Kidney (tissue), 14 donors: Measurements from ENCODE around the gene CLCN5. TPM values are rescaled to one million over a fixed set of nuclear protein-coding genes. Genes with fewer than 3 reads are reported as not detected.
A peak's percentile ranks its signal among the peaks of the same experiment; 100 is the strongest.

Source experiments
- DNase-seq, 5 donors: peaks; one replicate each; pipeline ENCODE4 v3.0.0-alpha.2; 2013 to 2020
- FAIRE-seq: peaks from 2 replicates; lab custom pipeline; 2012; peaks lifted over from hg19 to GRCh38; lab: Jason Lieb, UNC
- H3K27ac ChIP-seq, 2 donors: one replicate each; pipeline ENCODE4 v1.7.0; 2013; ENCODE audit warnings: low read depth in 2 of 2, low read length in 2 of 2, inconsistent platforms in 1 of 2
- H3K27me3 ChIP-seq: one replicate; pipeline ENCODE4 v1.7.1; 2013; ENCODE audit warnings: low read length, inconsistent platforms; ENCODE audit not compliant: control insufficient read depth, insufficient read depth
- H3K36me3 ChIP-seq, 3 donors: one replicate each; pipeline versions ENCODE4 v1.7.0 to v1.7.1; 2013; ENCODE audit warnings: low read length in 3 of 3, control low read depth in 1 of 3, inconsistent platforms in 1 of 3; ENCODE audit not compliant: insufficient read depth in 3 of 3, control insufficient read depth in 2 of 3
- H3K4me1 ChIP-seq, 3 donors: one replicate each; pipeline versions ENCODE4 v1.7.0 to v1.7.1; 2013; ENCODE audit warnings: low read length in 3 of 3, inconsistent platforms in 1 of 3, low read depth in 1 of 3; ENCODE audit not compliant: control insufficient read depth in 2 of 3, insufficient read depth in 2 of 3
- H3K4me3 ChIP-seq, 3 donors: one replicate each; pipeline versions ENCODE4 v1.7.0 to v1.8.1; 2013; ENCODE audit warnings: low read length in 3 of 3, control low read depth in 1 of 3, inconsistent platforms in 1 of 3
- H3K9ac ChIP-seq, 3 donors: one replicate each; pipeline versions ENCODE4 v1.7.0 to v1.7.1; 2013; ENCODE audit warnings: low read length in 3 of 3, control low read depth in 1 of 3, inconsistent platforms in 1 of 3
- H3K9me3 ChIP-seq, 3 donors: one replicate each; pipeline versions ENCODE4 v1.7.0 to v1.7.1; 2013; ENCODE audit warnings: low read length in 3 of 3, control low read depth in 1 of 3, inconsistent platforms in 1 of 3; ENCODE audit not compliant: control insufficient read depth in 2 of 3, insufficient read depth in 1 of 3
- CTCF ChIP-seq: IDR thresholded peaks from 3 replicates; pipeline ENCODE4 v1.5.1; 2012; ENCODE audit warnings: mild to moderate bottlenecking, moderate library complexity, borderline replicate concordance; ENCODE audit not compliant: insufficient read depth; ENCODE audit errors: extremely low read depth
- intact Hi-C: fragments of 100-400 bp; cut with DNase I; formaldehyde crosslinking; loops from one replicate; pipeline ENCODE4 v1.11.1; 2022
- polyA plus RNA-seq: library from polyadenylated mRNA; stranded (reverse); fragments of 350-450 nt; fragmentation: Illumina TruSeq; extraction: RNeasy Lipid Tissue Mini Kit (QIAGEN cat#74804); gene quantifications from one replicate; pipeline ENCODE4 v1.2.3, GENCODE V29; 2014; ENCODE audit warnings: low read depth, low replicate concordance; ENCODE audit not compliant: insufficient read depth
- total RNA-seq: library from RNA; stranded (reverse); fragmentation: NEBNext Ultra II Directional; extraction: Animal tissue kit (Norgen Biotek cat#: 25700); gene quantifications from one replicate; pipeline ENCODE4 v1.2.1, GENCODE V29; 2021
- donor health status: control.
- donor health status: control.
- donor health status: control.
- donor health status: control.
- donor health status: control.
- donor health status: DM: yes; HTN: yes; CAD: no.
- donor health status: Normal renal cell carcinoma (clear cell type).

CLCN5 gene
- total and polyA plus RNA-seq, 2 donors from 2014 or later: 21.1 to 29.7 TPM

- DNase-seq: no peak
These were observed 131.8 kb downstream of the CLCN5 start for GRCh38 chrX:50054147-50054546.

DNA sequence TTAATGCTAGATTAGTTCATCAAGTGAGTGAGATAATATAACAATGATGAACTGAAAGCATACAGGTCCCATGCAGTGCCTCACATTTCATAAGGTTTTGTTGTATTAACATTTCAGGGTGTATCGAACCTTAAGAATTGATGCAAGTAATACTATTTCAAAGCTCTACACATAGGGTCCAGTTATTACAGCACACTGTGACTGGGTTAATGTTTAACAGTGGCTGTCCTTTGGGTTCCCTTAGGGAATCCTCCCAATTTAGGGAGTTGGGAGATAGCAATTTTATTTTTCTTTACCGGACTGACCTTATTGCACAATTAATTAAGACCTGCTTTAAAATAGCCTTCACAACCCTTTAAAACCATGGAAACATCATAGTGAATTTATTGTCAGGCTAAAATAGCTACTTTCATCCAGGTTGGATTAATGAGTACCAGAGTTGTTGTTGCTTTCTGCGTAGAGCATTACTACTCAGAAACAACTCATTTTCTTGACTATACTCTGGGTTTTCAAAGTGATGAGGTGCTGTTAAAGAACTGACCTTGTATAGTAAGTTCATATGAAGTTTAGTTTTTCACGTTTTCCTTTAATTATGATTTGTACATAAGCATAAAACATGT, 144.0 kb downstream of the CLCN5 start:
- peak overlapping the region; percentile 36 to 61 for H3K27ac ChIP-seq
- no peaks in the 10 kb centered on the region for H3K4me1 ChIP-seq
- peaks cover 0 to 3% (median 0%) of the 10 kb centered on the region in 3 donors for H3K36me3 ChIP-seq
- H3K9me3 ChIP-seq: no peaks in the 10 kb centered on the region
- FAIRE-seq (peak; percentile 37), DNase-seq (peak in 2 of 5 donors; percentile 27 to 30)
- no peak overlapping the region for H3K9ac ChIP-seq
- no peak for TF ChIP-seq CTCF
- H3K27me3 ChIP-seq: no peaks in the 10 kb centered on the region
- intact Hi-C loops: no loop called here
- H3K4me3 ChIP-seq: peak overlapping the region in 1 of 3 donors; percentile 73

More at GRCh38 chrX:50054147-50054546, 131.8 kb downstream of the CLCN5 start:
- Histone ChIP-seq H3K27ac (no peak overlapping the region), H3K4me3 (no peak overlapping the region), H3K9ac (no peak overlapping the region), H3K4me1 (no peaks in the 10 kb centered on the region), H3K36me3 (no peaks in the 10 kb centered on the region), H3K27me3 (peaks cover 3% of the 10 kb centered on the region), H3K9me3 (no peaks in the 10 kb centered on the region)
- TF ChIP-seq CTCF: no peak
- intact Hi-C loops: no loop called here
- no peak for FAIRE-seq

DNA sequence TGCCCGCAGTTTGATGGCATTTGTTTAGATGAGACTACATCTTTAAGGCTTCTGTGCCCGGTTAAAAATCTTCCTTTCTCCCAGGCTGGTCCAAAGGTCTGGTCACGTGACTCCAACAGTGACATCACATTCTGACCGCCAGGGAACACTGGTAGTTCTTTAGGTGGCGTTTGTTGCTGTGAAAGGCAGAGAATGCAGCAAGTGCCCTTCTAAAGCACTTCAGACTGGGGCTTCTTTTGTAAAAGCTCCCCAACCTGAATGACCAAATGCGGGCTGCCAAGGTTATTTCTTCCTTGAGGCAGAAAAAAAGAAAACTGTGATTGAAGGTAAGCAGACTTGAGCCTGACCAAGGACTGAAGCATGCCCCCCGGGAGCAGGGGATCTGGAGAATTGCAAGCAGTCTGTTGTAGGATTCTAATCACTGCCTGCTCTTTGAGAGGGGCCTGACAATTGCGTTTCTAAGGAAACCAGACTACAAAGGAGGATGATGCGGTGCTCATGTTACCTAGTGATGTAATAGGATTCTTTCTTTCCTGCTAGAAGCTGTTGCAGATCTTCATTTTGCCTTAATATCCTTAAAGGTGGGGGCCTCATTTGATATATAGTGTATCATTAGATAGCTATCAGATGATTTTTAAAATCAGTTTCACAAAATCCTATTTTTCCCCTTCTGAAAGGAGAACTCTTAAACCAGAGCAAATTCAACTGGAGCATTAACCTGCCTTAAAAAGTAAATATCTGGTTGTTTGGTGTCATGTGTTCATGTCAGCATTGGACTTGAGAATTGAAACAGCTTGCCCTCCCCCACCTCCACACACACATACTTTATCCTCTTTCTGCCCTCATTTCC, 145.3 kb downstream of the CLCN5 start:
- DNase-seq (peak in 4 of 5 donors; percentile 67 to 88 (median 80)), FAIRE-seq (no peak)
- Histone ChIP-seq H3K27me3 (no peaks in the 10 kb centered on the region), H3K4me3 (peak overlapping the region; percentile 46 to 73 (median 71)), H3K36me3 (peaks cover 0 to 9% (median 0%) of the 10 kb centered on the region in 3 donors), H3K27ac (peak overlapping the region; percentile 71 to 72), H3K4me1 (no peaks in the 10 kb centered on the region), H3K9me3 (no peaks in the 10 kb centered on the region), H3K9ac (peak overlapping the region in 2 of 3 donors; percentile 15 to 78)
- intact Hi-C loops: no loop called here
- TF ChIP-seq CTCF: no peak
